ENCODE results near the gene TMEM30A.

TMEM30A gene

DNA sequence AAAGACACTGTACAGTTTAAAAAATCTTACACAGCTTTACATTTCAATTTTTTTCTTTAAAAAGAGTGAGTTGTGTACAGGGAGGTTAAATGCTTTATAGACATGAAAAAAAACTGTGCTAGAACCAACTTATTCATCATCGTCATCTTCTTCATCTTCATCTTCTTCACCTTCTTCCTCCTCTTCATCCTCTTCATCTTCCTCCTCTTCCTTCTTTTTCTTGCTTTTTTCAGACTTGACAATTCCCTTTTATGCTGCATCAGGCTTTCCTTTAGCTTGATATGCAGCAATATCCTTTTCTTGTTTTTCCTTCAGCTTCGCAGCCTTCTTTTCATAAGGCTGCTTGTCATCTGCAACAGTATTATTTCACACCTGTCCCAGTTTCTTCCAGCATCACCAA lies 34.3 kb upstream of the TMEM30A start:
- no peak for TF ChIP-seq CTCF (IDR thresholded peaks at IDR 0.05; ENCODE audit: control extremely low read depth, extremely low read depth, low read depth, missing control alignments)
- POLR2A ChIA-PET = no interaction called here
- CTCF ChIA-PET = interaction anchor here (0.7 kb wide), 1 partner anchor 19 kb away, joined by 3 read pairs; no protein-coding TSS in a partner anchor
- DNase-seq (ENCODE audit: extremely low spot score) = no peak

- no peak for DNase-seq (ENCODE audit: extremely low spot score)
- POLR2A ChIA-PET = no interaction called here
Measured at GRCh38 chr6:75317503-75318206, 33.1 kb upstream of the TMEM30A start.

GRCh38 chr6:75315978-75316377 lies 31.4 kb upstream of the TMEM30A start:
- POLR2A ChIA-PET = no interaction called here

More at GRCh38 chr6:75317503-75318206, 33.1 kb upstream of the TMEM30A start:
- CTCF ChIA-PET = interaction anchor here (1.0 to 1.9 kb wide), 3 partner anchors 12 to 209 kb away, joined by 3 to 4 read pairs (median 3); no protein-coding TSS in a partner anchor
- no peak for TF ChIP-seq CTCF (IDR thresholded peaks at IDR 0.05; ENCODE audit: control extremely low read depth, extremely low read depth, low read depth, missing control alignments)

GRCh38 chr6:75308250-75308988 lies 23.8 kb upstream of the TMEM30A start:
- CTCF ChIA-PET = interaction anchor here (1.6 to 3.5 kb wide), 2 partner anchors 12 to 42 kb away, joined by 4 to 17 read pairs; no protein-coding TSS in a partner anchor
- TF ChIP-seq CTCF (IDR thresholded peaks at IDR 0.05; ENCODE audit: control extremely low read depth, extremely low read depth, low read depth, missing control alignments) = no peak
- POLR2A ChIA-PET = no interaction called here
- DNase-seq (ENCODE audit: extremely low spot score) = no peak

More at GRCh38 chr6:75315978-75316377, 31.4 kb upstream of the TMEM30A start:
- TF ChIP-seq CTCF (IDR thresholded peaks at IDR 0.05; ENCODE audit: control extremely low read depth, extremely low read depth, low read depth, missing control alignments) = no peak
- no peak for DNase-seq (ENCODE audit: extremely low spot score)
- CTCF ChIA-PET = interaction anchor here (1.1 to 2.6 kb wide), 3 partner anchors 10 to 19 kb away, joined by 3 to 9 read pairs (median 3); no protein-coding TSS in a partner anchor

- TF ChIP-seq CTCF (IDR thresholded peaks at IDR 0.05; ENCODE audit: control extremely low read depth, extremely low read depth, low read depth, missing control alignments) = no peak
- no peak for DNase-seq (ENCODE audit: extremely low spot score)
- ChIA-PET POLR2A (no interaction called here), CTCF (interaction anchor here (1.6 to 3.5 kb wide), 2 partner anchors 11 to 41 kb away, joined by 4 to 17 read pairs; no protein-coding TSS in a partner anchor)
Measured at GRCh38 chr6:75307364-75308004, 22.9 kb upstream of the TMEM30A start.

GRCh38 chr6:75306064-75306463 lies 21.5 kb upstream of the TMEM30A start:
- TF ChIP-seq CTCF (IDR thresholded peaks at IDR 0.05; ENCODE audit: control extremely low read depth, extremely low read depth, low read depth, missing control alignments) = no peak
- no peak for DNase-seq (ENCODE audit: extremely low spot score)
- POLR2A ChIA-PET = no interaction called here
- CTCF ChIA-PET = interaction anchor here (1.3 to 3.5 kb wide), 5 partner anchors 9 to 222 kb away, joined by 3 to 17 read pairs (median 5); no protein-coding TSS in a partner anchor

Measured in GM10248 (cell line).